BLaER1 treated with 17β-estradiol and CSF1 and Interleukin-3, amounts not matched to agents 10 nM and 100 nM (cell line): ENCODE measurements around the gene CYP2W1.

Experiments
- H3K27ac ChIP-seq, 11 experiments: shearing (Covaris generic); formaldehyde crosslinking; 2 replicates each; pipeline ENCODE4 v1.8.1; 2022
- H3K27me3 ChIP-seq, 11 experiments: shearing (Covaris generic); formaldehyde crosslinking; 2 replicates each; pipeline ENCODE4 v1.8.1; 2022
- H3K36me3 ChIP-seq, 11 experiments: shearing (Covaris generic); formaldehyde crosslinking; 2 replicates each; pipeline ENCODE4 v1.8.1; 2022
- H3K4me1 ChIP-seq, 10 experiments: shearing (Covaris generic); formaldehyde crosslinking; 2 replicates each; pipeline ENCODE4 v1.8.1; 2022
- H3K4me2 ChIP-seq, 11 experiments: shearing (Covaris generic); formaldehyde crosslinking; 2 replicates each; pipeline ENCODE4 v1.8.1; 2022
- H3K4me3 ChIP-seq, 10 experiments: shearing (Covaris generic); formaldehyde crosslinking; 2 replicates each; pipeline ENCODE4 v1.8.1; 2022
- H3K9ac ChIP-seq, 11 experiments: shearing (Covaris generic); formaldehyde crosslinking; 2 replicates each; pipeline ENCODE4 v1.8.1; 2022
- H3K9me3 ChIP-seq, 11 experiments: shearing (Covaris generic); formaldehyde crosslinking; replicated peaks in 1 of 11; 2 replicates each; pipeline ENCODE4 v1.8.1; 2022
- H4K20me1 ChIP-seq, 11 experiments: shearing (Covaris generic); formaldehyde crosslinking; 2 replicates each; pipeline ENCODE4 v1.8.1; 2022
- Cebpa-rat ChIP-seq, 11 experiments: shearing (Covaris generic); IDR thresholded peaks; 2 replicates each; pipeline ENCODE4 v1.8.1; 2022

Gene CYP2W1

GRCh38 chr7:1004018-1004852, 21.3 kb downstream of the CYP2W1 start:
- no peak overlapping the region; a peak in 1 of 20 replicates for H3K4me3 ChIP-seq
- H3K9ac ChIP-seq = peak overlapping the region in 9 of 11 experiments; percentile 13 to 79 (median 63); a peak in 16 of 22 replicates
- peak overlapping the region; percentile 63 to 99 (median 82) for H3K4me2 ChIP-seq
- H3K27me3 ChIP-seq = peaks cover 0 to 19% (median 0%) of the 10 kb centered on the region in 11 experiments; a peak in 6 of 22 replicates
- peaks cover 0 to 39% (median 11%) of the 10 kb centered on the region in 11 experiments; a peak in 9 of 22 replicates for H4K20me1 ChIP-seq
- H3K4me1 ChIP-seq = peaks cover 32 to 76% (median 67%) of the 10 kb centered on the region in 10 experiments
- no peak for TF ChIP-seq Cebpa-rat (IDR thresholded peaks at IDR 0.05)
- H3K9me3 ChIP-seq = no peaks in the 10 kb centered on the region
- peak overlapping the region in 8 of 11 experiments; percentile 29 to 83 (median 69); a peak in 15 of 22 replicates for H3K27ac ChIP-seq
- H3K36me3 ChIP-seq = peaks cover 0 to 29% (median 11%) of the 10 kb centered on the region in 11 experiments; a peak in 12 of 22 replicates

- H3K27me3 ChIP-seq = peaks cover 0 to 8% (median 0%) of the 10 kb centered on the region in 11 experiments; a peak in 6 of 22 replicates
- H3K36me3 ChIP-seq = peaks cover 0 to 35% (median 17%) of the 10 kb centered on the region in 11 experiments; a peak in 12 of 22 replicates
- H3K4me2 ChIP-seq = peak overlapping the region in 9 of 11 experiments; percentile 4 to 99 (median 82); a peak in 17 of 22 replicates
- TF ChIP-seq Cebpa-rat (IDR thresholded peaks at IDR 0.05) = no peak
- H3K4me1 ChIP-seq = peaks cover 27 to 76% (median 67%) of the 10 kb centered on the region in 10 experiments
- H4K20me1 ChIP-seq = peaks cover 0 to 50% (median 16%) of the 10 kb centered on the region in 11 experiments; a peak in 15 of 22 replicates
- no peaks in the 10 kb centered on the region for H3K9me3 ChIP-seq
- peak overlapping the region in 4 of 11 experiments; percentile 24 to 79 (median 60); a peak in 3 of 22 replicates for H3K9ac ChIP-seq
- peak overlapping the region in 4 of 11 experiments; percentile 35 to 83 (median 78); a peak in 8 of 22 replicates for H3K27ac ChIP-seq
- no peak overlapping the region for H3K4me3 ChIP-seq
Measured at GRCh38 chr7:1005303-1005702, 22.3 kb downstream of the CYP2W1 start.

- peak overlapping the region in 2 of 11 experiments; percentile 0 to 29; a peak in 2 of 22 replicates for H3K9ac ChIP-seq
- H3K4me2 ChIP-seq = peak overlapping the region in 7 of 11 experiments; percentile 7 to 86 (median 38); a peak in 9 of 22 replicates
- no peak overlapping the region for H3K4me3 ChIP-seq
Measured at GRCh38 chr7:1007901-1008300, 24.9 kb downstream of the CYP2W1 start.

GRCh38 chr7:1008733-1009363, 25.9 kb downstream of the CYP2W1 start:
- TF ChIP-seq Cebpa-rat (IDR thresholded peaks at IDR 0.05) = no peak
- no peak overlapping the region for H3K4me3 ChIP-seq
- no peaks in the 10 kb centered on the region for H3K9me3 ChIP-seq
- H3K36me3 ChIP-seq = peaks cover 0 to 35% (median 17%) of the 10 kb centered on the region in 11 experiments; a peak in 12 of 22 replicates
- H3K27me3 ChIP-seq = peaks cover 0 to 19% (median 0%) of the 10 kb centered on the region in 11 experiments; a peak in 5 of 22 replicates
- peaks cover 40 to 98% (median 89%) of the 10 kb centered on the region in 10 experiments for H3K4me1 ChIP-seq
- H3K4me2 ChIP-seq = peak overlapping the region in 1 of 11 experiments; percentile 63; a peak in 2 of 22 replicates
- no peak overlapping the region for H3K27ac ChIP-seq
- H4K20me1 ChIP-seq = peaks cover 25 to 83% (median 43%) of the 10 kb centered on the region in 11 experiments; a peak in 21 of 22 replicates
- H3K9ac ChIP-seq = no peak overlapping the region

More at GRCh38 chr7:1007901-1008300, 24.9 kb downstream of the CYP2W1 start:
- Histone ChIP-seq H3K27ac (peak overlapping the region in 3 of 11 experiments; percentile 4 to 38 (median 23); a peak in 2 of 22 replicates), H3K27me3 (peaks cover 0 to 16% (median 0%) of the 10 kb centered on the region in 11 experiments; a peak in 5 of 22 replicates), H4K20me1 (peaks cover 16 to 74% (median 33%) of the 10 kb centered on the region in 11 experiments; a peak in 21 of 22 replicates), H3K4me1 (peaks cover 40 to 91% (median 81%) of the 10 kb centered on the region in 10 experiments), H3K9me3 (no peaks in the 10 kb centered on the region), H3K36me3 (peaks cover 0 to 35% (median 17%) of the 10 kb centered on the region in 11 experiments; a peak in 12 of 22 replicates)
- TF ChIP-seq Cebpa-rat (IDR thresholded peaks at IDR 0.05) = no peak

GRCh38 chr7:1009747-1010146, 26.8 kb downstream of the CYP2W1 start:
- no peaks in the 10 kb centered on the region for H3K9me3 ChIP-seq
- no peak for TF ChIP-seq Cebpa-rat (IDR thresholded peaks at IDR 0.05)
- H3K36me3 ChIP-seq = peaks cover 0 to 35% (median 17%) of the 10 kb centered on the region in 11 experiments; a peak in 12 of 22 replicates
- H3K4me3 ChIP-seq = no peak overlapping the region
- peak overlapping the region in 10 of 11 experiments; percentile 50 to 100 (median 92); a peak in 18 of 22 replicates for H3K4me2 ChIP-seq
- peaks cover 34 to 92% (median 52%) of the 10 kb centered on the region in 11 experiments; a peak in 21 of 22 replicates for H4K20me1 ChIP-seq
- H3K27me3 ChIP-seq = peaks cover 0 to 24% (median 0%) of the 10 kb centered on the region in 11 experiments; a peak in 5 of 22 replicates
- H3K9ac ChIP-seq = peak overlapping the region in 6 of 11 experiments; percentile 4 to 62 (median 33); a peak in 8 of 22 replicates
- peaks cover 31 to 98% (median 89%) of the 10 kb centered on the region in 10 experiments for H3K4me1 ChIP-seq
- H3K27ac ChIP-seq = peak overlapping the region in 5 of 11 experiments; percentile 11 to 62 (median 45); a peak in 8 of 22 replicates

- peak overlapping the region; percentile 48 to 100 (median 91) for H3K4me2 ChIP-seq
- H3K9me3 ChIP-seq = no peaks in the 10 kb centered on the region
- peaks cover 38 to 97% (median 57%) of the 10 kb centered on the region in 11 experiments; a peak in 21 of 22 replicates for H4K20me1 ChIP-seq
- peak overlapping the region in 7 of 11 experiments; percentile 4 to 62 (median 25); a peak in 11 of 22 replicates for H3K9ac ChIP-seq
- H3K27me3 ChIP-seq = peaks cover 0 to 24% (median 0%) of the 10 kb centered on the region in 11 experiments; a peak in 5 of 22 replicates
- no peak for TF ChIP-seq Cebpa-rat (IDR thresholded peaks at IDR 0.05)
- H3K36me3 ChIP-seq = peaks cover 0 to 35% (median 17%) of the 10 kb centered on the region in 11 experiments; a peak in 12 of 22 replicates
- peak overlapping the region in 7 of 11 experiments; percentile 11 to 62 (median 41); a peak in 8 of 22 replicates for H3K27ac ChIP-seq
- H3K4me1 ChIP-seq = peaks cover 29 to 98% (median 89%) of the 10 kb centered on the region in 10 experiments
- H3K4me3 ChIP-seq = no peak overlapping the region
Measured at GRCh38 chr7:1010226-1010625, 27.2 kb downstream of the CYP2W1 start.

GRCh38 chr7:1011297-1012003, 28.5 kb downstream of the CYP2W1 start:
- Histone ChIP-seq H3K27ac (peak overlapping the region in 8 of 11 experiments; percentile 38 to 82 (median 64); a peak in 15 of 22 replicates), H3K4me1 (peaks cover 29 to 92% (median 83%) of the 10 kb centered on the region in 10 experiments), H3K36me3 (peaks cover 0 to 31% (median 16%) of the 10 kb centered on the region in 11 experiments; a peak in 12 of 22 replicates), H3K9ac (peak overlapping the region; percentile 11 to 74 (median 56); a peak in 19 of 22 replicates), H3K27me3 (peaks cover 0 to 24% (median 0%) of the 10 kb centered on the region in 11 experiments; a peak in 5 of 22 replicates), H3K4me3 (peak overlapping the region in 5 of 10 experiments; percentile 4 to 46 (median 34); a peak in 4 of 20 replicates), H3K9me3 (no peaks in the 10 kb centered on the region), H3K4me2 (peak overlapping the region; percentile 73 to 100 (median 94)), H4K20me1 (peaks cover 43 to 91% (median 58%) of the 10 kb centered on the region in 11 experiments; a peak in 21 of 22 replicates)
- TF ChIP-seq Cebpa-rat (IDR thresholded peaks at IDR 0.05) = no peak
